IPS-18c (cell line): ENCODE results near the gene TMEM191C.
A peak's percentile ranks its signal among the peaks of the same experiment; 100 is the strongest.
"Not testable (repeated sequence)": the region's sequence is repeated elsewhere in the genome, so short reads cannot be mapped to it uniquely, and the experiment has no call there.

Experiments
- H3K4me3 ChIP-seq: 2 replicates; pipeline ENCODE4 v1.7.0; 2013; ENCODE audit warnings: low read depth, mild to moderate bottlenecking, low read length, moderate library complexity; ENCODE audit not compliant: insufficient read depth
- H3K9me3 ChIP-seq: one replicate; pipeline ENCODE4 v1.6.1; 2013; ENCODE audit warnings: mild to moderate bottlenecking, low read length, moderate library complexity; ENCODE audit not compliant: control insufficient read depth, insufficient read depth

TMEM191C gene

DNA sequence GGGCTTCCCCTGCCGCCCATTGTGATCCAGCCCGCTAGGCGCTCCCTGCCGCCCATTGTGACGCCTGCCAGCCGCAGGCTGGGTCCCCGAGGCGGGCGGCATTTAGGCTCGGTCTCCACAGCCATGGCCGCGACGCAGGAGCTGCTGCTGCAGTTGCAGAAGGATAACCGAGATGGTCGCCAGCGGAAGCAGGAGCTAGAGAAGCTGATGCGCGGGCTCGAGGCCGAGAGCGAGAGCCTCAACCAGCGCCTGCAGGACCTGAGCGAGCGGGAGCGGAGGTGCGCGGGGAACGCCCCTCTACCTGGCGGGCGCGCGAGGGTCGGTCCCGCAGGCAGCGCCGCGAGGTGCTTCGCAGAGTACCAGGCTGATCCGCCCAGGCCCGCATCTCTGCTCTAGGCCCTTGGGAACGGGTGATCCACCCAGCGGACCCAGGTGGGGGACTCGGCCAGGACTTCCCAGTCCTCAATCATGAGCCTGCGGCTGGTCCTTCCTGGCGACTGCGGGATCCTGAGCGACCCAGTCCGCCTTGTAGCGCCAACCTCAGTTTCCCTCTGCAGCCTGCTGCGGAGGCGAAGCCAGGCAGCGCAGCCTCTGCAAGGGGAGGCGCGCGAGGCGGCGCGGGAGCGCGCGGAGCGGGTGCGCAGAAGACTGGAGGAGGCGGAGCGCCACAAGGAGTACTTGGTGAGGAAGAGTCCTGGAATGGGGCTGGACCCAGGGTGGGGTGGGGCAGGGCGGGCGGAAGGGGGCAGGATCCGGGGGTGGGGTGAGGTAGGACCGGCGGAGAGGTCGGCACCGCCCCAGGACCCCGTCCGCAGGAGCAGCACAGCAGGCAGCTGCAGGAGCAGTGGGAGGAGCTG is at the start of gene TMEM191C:
Gene TMEM191C, plus strand, starts transcription at position 51 of the 857 bp plus-strand sequence. Its CDS starts 73 bp downstream, at position 124.
- peak within 1 kb of the TSS; percentile 31; the same call in 1 of the 2 replicates for H3K4me3 ChIP-seq
- H3K9me3 ChIP-seq = not testable (repeated sequence)

DNA sequence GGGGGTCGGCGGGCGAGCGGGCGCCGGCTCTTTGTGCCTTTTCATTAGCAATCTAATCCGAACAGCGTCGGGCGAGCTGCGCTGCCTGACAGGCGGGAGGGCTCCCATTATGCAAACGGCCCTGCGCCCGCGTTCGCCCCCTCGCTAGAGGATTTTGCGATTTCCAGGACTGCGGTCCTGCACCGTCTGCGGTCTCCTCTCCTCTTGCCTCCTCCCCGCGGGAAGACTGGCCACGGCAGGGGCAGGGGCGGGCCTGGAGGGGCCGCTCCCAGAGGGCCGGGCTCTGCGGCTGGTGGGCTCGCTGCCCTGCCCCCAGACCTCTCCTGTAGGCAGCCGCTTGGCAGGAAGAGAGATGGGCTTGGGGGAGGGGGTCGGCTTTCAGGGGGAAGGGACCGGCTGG is 49.3 kb upstream of the TMEM191C start:
- not testable (repeated sequence) for H3K9me3 ChIP-seq, H3K4me3 ChIP-seq

DNA sequence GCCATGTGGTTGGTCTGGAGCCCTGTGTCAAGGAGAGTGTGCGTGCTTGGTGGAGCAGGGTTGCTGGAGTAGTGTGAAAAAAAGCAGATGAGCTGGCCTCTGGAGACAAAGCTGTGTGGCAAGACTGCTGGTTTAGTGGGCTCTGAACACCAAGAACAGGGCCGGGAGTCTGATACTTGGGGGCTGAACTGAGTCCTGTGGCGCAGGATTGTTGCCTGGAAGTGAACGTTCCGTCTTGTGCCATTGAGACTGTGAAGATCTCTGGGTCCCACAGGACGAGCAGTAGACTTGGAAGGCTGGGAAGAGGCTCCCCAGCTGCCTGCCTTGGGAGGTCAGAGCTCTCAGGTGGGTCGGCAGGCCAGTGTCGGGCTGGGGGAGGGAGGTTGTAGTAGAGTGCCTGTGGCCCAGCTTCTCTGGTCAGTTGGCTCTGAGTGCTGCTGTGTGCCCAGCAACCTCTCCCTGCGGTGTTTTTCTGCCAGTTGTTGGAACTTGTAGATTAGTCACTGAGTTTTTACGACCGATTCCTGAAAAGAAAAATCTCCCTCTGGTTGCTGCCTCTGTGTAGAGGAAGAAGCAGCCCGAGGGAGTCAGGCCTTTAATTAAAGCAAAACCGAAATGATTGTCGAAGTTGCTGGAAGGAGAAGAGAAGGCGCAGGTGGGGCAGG is 48.1 kb upstream of the TMEM191C start:
- not testable (repeated sequence) for H3K4me3 ChIP-seq, H3K9me3 ChIP-seq

DNA sequence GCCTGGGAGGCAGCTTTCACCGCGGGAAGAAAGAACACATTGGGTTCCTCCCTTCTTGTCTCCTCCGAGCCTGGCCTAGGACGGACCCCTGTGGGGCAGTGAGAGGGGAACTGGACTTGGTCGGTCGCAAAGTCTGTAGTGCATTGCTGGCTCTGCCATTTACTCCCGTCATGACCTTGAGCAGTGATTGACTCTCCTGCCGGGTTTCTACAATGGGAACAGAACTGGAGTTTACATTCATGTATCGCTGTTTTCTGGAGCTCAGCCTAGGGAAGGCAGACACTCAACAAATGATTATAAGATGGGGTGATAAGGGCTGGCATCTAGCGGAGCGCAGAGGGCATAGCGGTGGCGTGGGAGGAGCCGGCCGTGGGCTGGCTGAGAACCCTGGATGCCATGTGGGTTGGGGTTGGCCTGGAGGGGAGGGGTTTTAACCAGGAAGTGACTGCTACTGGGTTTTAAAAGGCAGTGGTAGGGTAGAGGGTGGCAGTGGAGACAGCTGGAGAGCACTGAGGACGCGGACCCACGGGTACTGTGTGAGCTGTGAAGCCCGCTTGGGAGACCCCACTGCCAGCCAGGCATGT is 46.9 kb upstream of the TMEM191C start:
- H3K4me3 ChIP-seq, H3K9me3 ChIP-seq: not testable (repeated sequence)

DNA sequence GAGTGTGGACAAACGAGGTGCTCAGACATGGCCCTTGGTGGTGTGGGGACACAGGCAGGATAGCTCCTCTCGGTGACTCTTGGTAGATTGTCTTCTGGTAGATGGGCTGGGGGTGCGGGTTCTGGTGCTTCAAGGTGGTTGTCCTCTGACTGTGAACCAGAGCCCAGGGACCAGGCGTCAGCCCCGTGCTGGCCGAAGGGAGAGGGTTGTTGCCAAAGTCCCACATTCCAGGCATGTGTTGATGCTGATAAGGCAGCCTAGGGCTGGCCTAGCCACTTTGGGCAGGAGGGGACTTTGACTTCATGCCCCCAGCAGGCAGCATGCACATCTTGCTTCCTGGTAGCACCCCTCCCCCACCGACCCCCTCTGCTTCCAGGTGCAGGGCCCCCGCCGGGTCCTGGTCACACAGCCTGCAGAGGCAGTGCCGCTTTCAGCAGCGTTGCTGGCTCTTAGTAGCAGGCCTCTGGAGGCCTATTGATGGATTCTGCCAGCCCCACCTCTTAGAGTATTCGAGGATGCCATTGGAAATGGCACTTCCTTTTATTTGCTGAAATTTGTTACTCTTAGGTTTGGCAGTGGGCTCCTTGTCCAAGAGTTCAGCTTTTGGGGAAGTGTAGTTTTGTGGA is 43.0 kb upstream of the TMEM191C start:
- not testable (repeated sequence) for H3K4me3 ChIP-seq, H3K9me3 ChIP-seq

DNA sequence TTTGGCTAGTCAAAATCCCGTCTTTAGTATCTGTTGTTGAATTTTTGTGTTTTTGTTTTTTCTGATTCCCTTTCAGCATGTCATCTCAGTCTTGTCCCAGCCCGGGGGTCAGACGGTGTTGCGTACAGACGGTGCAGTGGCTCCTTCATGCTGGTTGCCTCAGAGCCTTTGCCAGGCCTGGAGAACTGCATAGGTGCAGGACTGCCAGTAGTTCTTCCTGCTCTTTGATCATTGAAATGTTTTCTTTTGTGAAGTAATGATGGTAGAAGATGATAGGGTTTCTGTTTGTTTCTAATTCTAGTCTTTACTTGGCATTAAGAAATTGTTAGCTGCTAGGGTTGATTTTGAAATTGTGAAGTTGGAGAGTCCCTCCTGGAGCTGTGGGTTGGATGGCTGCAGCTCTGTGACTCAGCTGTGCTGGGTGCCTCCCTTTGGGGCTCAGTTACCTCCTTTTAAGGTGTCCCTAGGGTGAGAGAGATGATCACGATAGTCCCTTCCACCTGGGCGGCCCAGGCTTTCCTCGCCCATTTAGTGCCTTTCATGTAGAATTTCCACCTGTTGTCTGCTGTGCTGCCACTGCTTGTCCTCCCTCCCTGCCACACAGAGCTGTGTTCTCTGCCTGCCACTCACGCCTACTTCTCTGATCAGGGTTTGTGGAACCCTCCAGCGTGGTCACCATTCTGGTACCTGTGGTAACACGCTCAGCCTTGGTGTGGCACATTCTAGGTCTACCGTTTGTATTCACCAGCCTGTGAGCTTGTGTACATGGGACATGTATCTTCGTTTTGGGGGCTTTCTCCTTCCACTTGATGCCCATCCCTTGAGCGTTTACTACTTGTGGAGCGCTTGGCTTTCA is 32.6 kb upstream of the TMEM191C start:
- H3K9me3 ChIP-seq, H3K4me3 ChIP-seq: not testable (repeated sequence)

DNA sequence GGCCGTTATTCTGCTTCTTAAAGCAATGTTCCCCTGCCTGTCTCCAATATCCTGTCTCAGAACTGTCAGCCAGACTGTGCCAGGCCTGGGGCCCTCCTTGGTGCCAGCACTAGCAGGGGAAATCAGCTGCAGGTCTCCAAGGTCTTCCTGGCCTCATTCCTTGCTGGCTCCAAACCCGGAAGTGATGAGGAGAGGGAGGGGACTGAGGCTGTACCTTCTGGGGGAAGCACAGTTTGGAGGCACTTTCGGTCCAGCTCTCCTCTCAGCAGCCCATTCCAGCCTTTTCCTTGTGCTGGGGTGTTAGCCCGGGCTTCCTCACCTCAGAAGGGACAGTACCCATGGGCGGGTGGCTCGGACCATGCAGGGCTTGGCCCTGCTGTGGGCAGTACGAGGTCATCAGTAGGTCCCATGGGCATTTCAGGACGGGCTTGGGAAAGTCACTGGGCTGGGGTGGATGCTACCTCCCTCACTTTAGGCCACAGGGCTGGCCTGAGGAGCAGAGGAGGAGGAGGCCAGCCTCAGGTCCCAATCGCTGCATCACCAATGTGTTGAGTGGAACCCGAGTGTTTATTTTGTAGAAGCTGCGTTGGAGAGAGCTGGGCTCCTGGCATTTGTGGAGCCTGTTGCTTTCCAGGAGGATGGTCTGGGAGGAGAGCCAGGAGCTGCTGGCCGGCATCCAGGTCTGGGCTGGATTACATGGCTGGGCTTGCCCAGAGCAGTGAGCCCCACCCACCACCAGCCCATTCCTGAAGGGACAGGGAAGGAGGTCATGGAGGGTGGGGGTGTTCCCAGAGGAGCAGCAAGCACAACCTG is 31.0 kb upstream of the TMEM191C start:
- not testable (repeated sequence) for H3K4me3 ChIP-seq, H3K9me3 ChIP-seq

DNA sequence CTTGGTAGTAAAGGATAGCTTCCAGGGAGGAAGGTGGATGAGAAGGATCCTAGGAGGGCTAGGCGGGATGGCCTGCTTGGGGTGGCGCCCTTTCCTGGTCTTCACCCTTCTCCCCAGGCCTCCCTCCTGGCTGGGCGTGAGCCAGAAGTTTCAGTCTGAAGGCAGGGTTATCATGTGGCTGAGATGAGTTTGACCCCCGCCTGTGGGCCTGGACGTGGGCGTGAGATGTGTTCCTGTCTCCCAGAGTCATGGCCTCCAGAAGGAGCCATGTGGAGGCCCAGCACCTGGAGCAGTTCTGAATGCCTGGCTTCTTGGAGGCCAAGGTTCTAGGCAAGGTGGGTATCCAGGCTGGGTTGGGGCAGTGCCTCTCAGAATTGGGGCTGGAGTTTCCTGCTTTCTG is 29.2 kb upstream of the TMEM191C start:
- H3K9me3 ChIP-seq, H3K4me3 ChIP-seq: not testable (repeated sequence)

DNA sequence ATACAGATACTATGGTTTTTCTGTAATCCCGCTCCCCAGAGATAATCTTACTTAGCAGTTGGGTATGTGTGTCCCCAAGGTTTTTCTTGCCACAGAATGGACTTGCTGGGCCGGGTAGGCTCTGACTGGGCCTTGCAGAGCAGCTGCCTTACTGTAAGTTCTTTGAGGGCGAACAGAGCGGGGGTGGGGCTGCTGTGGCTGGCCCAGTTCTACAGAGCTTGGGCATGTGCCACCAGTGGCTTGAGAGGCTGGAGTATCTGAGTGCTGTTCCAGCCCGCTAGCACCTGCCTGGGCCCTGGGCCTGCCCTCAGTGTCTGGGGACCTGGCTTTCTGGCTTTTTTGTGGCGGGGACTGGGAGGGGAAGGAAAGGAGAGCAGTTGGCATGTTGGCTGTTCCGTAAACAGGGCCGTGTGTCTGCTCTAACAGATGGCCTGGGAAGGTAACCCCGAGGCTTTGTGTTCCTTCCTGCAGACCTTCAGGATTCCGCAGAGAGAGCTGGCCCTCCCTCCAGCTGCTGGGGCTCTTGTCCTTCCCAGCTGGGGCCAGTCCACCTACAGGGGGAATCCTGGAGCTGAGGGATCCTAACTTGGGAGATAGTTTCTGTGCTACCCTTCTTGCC is 27.1 kb upstream of the TMEM191C start:
- not testable (repeated sequence) for H3K9me3 ChIP-seq, H3K4me3 ChIP-seq

DNA sequence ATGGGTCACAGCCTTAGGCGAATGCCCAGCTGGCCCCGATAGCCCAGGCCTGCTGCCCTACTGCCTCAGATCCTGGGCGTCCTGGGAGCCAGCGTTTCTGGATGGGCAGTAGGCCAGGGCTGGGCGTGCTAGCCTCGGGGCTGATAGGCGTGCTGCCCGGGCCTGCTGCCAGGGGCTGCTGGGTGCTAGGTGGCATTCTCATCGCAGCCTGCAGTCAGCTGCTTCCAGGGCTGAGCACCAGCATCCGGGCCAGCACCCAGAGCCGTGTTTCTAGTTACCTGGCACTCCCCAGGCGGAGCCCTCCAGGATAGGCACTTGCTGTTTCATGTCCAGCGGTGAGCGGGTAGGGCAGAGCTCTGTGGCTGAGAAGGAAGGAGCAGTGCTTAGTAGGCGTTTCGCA is 26.5 kb upstream of the TMEM191C start:
- not testable (repeated sequence) for H3K4me3 ChIP-seq, H3K9me3 ChIP-seq

DNA sequence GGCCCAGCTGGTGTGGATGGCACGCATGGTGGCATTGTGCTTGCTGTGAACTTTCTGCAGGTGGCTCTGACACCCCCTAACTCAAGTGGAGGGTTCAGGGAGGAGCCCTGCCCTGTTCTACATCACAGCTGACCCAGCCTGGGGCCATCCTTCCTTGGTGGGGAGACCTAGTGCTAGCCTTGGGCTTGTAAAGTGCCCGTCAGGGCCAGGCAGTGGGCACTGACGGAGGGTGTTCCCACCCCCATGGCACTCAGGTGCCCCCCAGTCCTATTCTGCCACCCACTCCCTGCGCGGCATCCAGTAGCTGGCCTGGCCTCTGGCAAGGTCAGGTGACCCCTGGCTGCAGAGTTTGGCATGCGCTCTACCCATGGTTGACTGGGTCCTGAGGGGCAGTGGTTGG is 26.0 kb upstream of the TMEM191C start:
- not testable (repeated sequence) for H3K9me3 ChIP-seq, H3K4me3 ChIP-seq

DNA sequence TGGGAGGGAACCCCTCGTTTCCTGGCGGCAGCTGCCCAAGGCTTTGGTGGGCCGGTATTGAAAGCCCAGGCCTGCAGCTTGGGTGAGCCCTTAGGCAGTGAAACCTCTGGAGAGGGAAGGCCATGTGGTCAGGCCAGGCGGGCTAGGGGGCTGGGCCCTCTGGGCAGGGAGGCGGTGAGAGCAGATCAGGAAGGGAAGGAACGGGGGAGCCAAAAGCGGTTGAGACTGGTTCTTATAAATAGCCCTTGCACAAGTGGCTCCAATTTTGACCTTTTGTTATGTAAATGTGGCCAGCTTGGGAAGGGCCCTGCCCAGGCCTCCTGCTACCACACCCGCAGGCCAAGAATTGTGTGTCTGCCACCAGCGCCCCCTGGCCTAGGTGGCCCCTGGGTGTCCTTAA is 25.1 kb upstream of the TMEM191C start:
- not testable (repeated sequence) for H3K9me3 ChIP-seq, H3K4me3 ChIP-seq

DNA sequence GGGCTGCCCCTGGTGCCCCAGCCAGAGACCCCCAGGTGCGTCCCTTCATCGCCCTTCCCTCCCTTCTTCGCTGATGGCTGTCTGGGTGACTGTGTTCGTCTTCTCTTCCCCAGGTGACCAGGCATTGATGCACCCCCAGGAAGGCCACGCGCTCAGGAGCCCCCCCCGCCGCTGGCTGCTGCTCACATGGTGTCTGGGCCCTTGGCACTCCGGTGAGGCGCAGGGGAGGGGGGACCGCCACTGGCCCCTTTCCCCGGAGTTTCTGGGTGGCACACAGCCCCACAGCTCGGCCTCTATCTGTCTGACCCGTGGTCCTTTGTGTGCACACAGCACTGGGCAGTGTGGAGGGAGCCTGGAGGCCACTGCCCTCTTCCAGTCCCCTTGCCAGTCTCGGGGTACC is 24.5 kb upstream of the TMEM191C start:
- not testable (repeated sequence) for H3K4me3 ChIP-seq, H3K9me3 ChIP-seq

DNA sequence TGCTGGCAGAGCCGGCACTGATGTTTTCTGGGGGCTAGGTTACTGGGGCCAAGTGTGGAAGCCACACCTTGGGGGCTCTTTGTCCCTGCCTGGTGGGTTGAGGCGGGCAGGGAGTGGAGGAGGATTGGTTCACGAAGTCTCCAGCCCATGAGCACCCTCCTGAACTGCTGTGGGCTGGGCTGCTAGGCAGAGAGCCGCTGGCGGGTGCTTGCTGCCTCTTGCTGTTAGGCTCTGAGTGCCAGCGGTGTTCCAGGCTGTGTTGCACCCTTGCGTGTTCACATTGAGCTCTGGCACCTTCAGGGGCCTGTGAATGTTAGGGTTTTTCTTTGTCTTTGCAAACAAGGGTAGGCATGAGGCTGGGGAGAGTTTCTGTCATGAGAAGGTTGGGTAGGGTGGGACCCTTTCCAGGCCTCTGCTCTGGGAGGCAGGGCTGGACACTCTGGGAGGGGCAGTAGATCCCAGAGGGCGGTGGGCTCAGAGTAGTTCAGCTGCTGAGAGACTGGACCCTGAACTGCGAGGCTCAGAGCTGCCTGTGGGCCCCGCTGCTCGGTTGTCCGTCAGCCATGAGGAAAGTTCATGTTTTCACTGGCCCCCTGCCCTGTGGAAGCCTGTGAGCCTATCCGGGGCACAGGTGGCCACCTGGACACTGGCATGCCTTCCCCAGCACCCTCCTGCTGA is 24.0 kb upstream of the TMEM191C start:
- no peaks in the 10 kb centered on the region for H3K9me3 ChIP-seq
- H3K4me3 ChIP-seq = no peak overlapping the region

DNA sequence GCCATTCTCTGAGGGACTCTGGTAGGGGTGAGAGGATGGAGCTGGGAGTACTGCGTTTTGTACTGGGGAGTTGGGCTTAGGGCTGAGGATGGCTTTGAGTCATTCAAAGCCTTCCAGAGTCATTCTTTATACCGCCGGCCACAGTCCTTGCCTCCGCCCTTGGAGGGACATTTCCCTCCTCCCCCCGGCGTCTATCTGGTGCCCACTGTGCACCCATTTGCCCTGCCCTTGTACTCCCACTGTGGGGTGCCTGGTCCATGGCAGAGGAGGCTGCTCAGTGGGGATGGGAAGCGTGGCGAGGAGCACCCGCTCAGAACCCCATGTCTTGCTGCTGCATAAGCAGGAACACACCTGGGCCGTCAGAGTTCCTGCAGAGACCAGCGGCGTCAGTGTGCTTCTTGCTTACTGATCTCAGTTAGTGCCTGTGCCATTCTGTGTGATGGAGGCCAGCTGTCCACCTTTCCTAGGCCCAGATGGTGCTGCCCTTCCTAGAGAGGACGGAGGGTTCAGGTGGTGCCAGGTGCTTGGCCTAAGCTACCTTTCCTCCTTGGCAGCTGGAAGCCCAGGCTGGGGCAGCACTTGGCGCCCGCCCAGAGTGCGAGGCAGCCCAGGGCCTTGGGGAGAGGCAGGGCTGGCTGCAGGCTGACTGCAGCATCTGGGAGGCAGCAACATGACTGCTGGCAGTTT is 23.3 kb upstream of the TMEM191C start:
- H3K9me3 ChIP-seq = no peaks in the 10 kb centered on the region
- H3K4me3 ChIP-seq = no peak overlapping the region
